HUES48 (cell line): ENCODE measurements around the gene SPOCK2.

Source experiments
- H3K27ac ChIP-seq: one replicate; pipeline ENCODE4 v1.7.0; 2013; ENCODE audit warnings: low read depth, low read length, inconsistent platforms
- H3K27me3 ChIP-seq: 2 replicates; pipeline ENCODE4 v1.6.1; 2013; ENCODE audit warnings: mild to moderate bottlenecking, low read length; ENCODE audit not compliant: control insufficient read depth, insufficient read depth
- H3K36me3 ChIP-seq: 2 replicates; pipeline ENCODE4 v1.6.1; 2013; ENCODE audit warnings: low read length; ENCODE audit not compliant: control insufficient read depth, insufficient read depth
- H3K4me1 ChIP-seq: 2 replicates; pipeline ENCODE4 v1.6.1; 2013; ENCODE audit warnings: mild to moderate bottlenecking, low read length; ENCODE audit not compliant: control insufficient read depth, insufficient read depth
- H3K4me3 ChIP-seq: 2 replicates; pipeline ENCODE4 v1.5.1; 2013; ENCODE audit warnings: mild to moderate bottlenecking, low read depth, low read length
- H3K9ac ChIP-seq: 2 replicates; pipeline ENCODE4 v1.6.1; 2013; ENCODE audit warnings: mild to moderate bottlenecking, low read depth, low read length, moderate library complexity
- H3K9me3 ChIP-seq: 2 replicates; pipeline ENCODE4 v1.6.1; 2013; ENCODE audit warnings: low read length; ENCODE audit not compliant: control insufficient read depth, insufficient read depth

Gene SPOCK2

DNA sequence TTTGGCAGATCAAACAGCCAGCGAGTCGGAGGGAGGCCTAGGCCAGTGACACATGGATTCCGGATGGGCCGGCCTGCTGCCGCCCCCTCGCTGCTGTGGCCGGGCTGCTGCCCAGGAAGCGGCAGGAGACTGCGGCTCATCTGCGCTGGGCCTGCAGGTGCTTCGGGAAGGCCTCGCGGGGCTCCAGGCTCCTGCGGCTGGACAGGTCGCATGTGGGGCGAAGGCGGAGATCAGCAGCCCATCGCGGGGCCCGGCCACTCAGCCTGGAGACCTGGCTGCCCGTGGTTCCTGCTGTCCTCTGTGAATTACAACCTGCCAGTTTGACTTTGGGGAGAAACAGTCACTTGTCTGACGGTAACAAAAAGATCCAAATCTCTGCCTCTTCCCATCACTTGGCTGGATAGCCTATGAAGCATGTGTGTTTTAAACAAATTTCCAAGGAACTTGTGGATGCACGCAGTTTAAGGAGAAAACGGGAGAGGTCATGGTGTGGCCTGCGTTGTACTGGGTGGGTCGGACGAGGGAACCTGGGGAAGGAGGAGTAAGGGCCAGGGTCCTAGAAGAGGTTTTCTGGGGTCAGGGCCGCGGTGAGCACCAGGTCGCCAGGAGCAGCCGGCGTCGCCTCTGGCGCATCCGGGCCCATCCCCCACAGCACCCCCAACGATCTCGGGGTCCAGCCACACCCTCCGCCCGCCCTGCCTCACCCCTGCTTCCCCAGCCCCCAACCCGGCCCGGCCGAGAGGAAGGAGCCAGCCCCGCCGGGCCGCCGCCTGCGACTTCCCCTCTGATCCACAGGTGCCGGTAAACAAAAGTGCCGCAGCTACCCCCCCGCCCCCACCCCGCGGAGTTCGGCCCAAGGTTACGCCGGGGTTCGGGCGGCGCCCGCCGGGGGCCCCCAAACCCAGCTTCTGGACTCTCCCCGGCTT, 1.6 kb downstream of the SPOCK2 start:
- peak overlapping the region; percentile 56 for H3K4me3 ChIP-seq
- peaks cover 19% of the 10 kb centered on the region for H3K4me1 ChIP-seq
- no peak overlapping the region for H3K27ac ChIP-seq
- no peaks in the 10 kb centered on the region for H3K36me3 ChIP-seq
- H3K9ac ChIP-seq, result no peak overlapping the region
- no peaks in the 10 kb centered on the region for H3K9me3 ChIP-seq
- H3K27me3 ChIP-seq, result peaks cover 59% of the 10 kb centered on the region

DNA sequence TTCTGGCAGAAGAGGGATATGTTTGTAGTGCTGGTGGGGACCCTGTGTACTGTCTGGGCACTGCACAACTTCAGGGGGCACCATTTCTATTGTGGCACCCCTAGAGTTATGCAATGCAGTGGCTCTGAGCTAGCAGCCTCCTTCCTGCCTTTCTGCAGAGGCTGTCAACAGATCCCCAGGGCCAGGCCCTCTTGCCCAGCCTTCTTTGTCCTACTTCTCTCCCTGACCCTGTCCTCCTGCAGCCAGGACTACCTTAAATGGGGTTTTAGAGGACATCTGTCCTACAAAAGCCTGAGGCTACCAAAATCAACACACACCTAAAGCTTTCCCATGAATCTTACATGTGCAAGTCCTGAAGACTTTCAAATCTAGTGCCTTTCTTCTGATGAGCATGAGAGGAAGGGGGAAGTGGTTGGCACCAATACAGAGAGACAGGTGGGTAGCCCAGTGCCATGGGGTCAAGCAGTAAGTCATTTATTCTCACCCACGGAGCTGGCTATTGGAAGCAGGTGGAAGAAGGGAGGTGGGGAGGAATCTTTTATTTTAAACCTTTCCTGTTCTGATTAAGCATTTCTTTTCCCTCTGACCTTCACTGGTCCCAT, 2.4 kb downstream of the SPOCK2 start:
- H3K27ac ChIP-seq, result no peak overlapping the region
- H3K4me3 ChIP-seq, result no peak overlapping the region
- peaks cover 59% of the 10 kb centered on the region for H3K27me3 ChIP-seq

DNA sequence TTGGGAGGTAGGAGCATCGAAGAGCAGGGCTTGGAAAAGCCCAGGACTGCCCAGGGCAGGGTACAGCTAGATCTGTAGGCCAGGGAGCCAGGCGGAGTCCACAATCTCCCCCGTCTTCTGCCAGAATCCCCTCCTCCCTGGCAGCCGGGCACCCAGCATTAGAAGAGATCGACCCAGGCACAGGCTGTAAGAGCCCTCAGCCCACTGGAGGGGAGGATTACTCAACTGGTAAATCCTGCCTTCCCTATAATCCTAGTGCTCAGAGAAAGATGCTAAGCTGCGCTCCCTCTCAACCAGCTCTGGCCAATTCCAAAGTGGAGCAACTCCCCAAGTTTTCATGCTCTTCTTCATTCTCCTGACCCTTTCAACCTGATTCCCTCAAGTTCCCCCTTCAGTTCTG, 3.2 kb downstream of the SPOCK2 start:
- no peaks in the 10 kb centered on the region for H3K9me3 ChIP-seq
- H3K4me1 ChIP-seq, result peaks cover 19% of the 10 kb centered on the region
- no peak overlapping the region for H3K4me3 ChIP-seq
- peaks cover 55% of the 10 kb centered on the region for H3K27me3 ChIP-seq
- H3K9ac ChIP-seq, result no peak overlapping the region
- no peak overlapping the region for H3K27ac ChIP-seq
- no peaks in the 10 kb centered on the region for H3K36me3 ChIP-seq

More for the DNA sequence above, 2.4 kb downstream of the SPOCK2 start:
- Histone ChIP-seq H3K9ac (no peak overlapping the region), H3K36me3 (no peaks in the 10 kb centered on the region), H3K4me1 (peaks cover 19% of the 10 kb centered on the region), H3K9me3 (no peaks in the 10 kb centered on the region)

DNA sequence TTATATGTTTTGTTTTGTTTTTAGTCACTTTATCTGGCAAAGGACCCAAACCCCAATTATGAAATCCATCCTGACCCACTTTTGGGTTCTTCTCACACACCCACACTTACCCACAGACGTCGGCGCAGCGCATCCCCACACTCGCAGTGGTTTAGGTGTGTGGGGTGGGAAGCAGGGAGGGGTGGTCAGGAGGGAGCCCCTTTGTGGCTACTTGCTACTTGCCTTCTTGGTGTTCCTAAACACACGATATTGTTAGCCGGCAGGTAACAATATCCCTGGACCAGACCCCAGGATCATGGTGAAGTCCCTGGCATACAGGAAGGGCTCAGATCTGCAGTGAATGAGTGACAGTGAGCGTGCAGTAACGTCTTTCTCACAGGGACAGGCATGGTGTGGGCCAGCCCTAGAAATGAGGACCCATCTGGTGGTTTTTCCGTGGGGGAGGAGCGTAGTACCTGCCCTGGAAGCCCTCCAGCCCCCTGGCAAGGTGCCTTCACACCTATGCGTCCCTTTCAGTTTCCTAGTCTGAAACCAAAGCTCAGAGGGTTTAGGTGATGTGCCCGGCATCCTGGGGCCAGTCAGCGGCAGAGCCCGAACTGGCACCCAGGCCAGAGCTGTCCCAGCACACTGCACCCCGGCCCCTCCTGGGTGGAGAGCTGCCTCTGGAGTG, 4.4 kb downstream of the SPOCK2 start:
- H3K9me3 ChIP-seq, result no peaks in the 10 kb centered on the region
- H3K36me3 ChIP-seq, result no peaks in the 10 kb centered on the region
- peaks cover 12% of the 10 kb centered on the region for H3K4me1 ChIP-seq
- no peak overlapping the region for H3K9ac ChIP-seq
- H3K27ac ChIP-seq, result no peak overlapping the region
- peaks cover 44% of the 10 kb centered on the region for H3K27me3 ChIP-seq
- H3K4me3 ChIP-seq, result no peak overlapping the region

- Histone ChIP-seq H3K27ac (no peak overlapping the region), H3K4me1 (peaks cover 4% of the 10 kb centered on the region), H3K36me3 (no peaks in the 10 kb centered on the region), H3K27me3 (peaks cover 36% of the 10 kb centered on the region), H3K4me3 (no peak overlapping the region), H3K9me3 (no peaks in the 10 kb centered on the region), H3K9ac (no peak overlapping the region)
Observed at GRCh38 chr10:72082856-72083789, 5.2 kb downstream of the SPOCK2 start.

- H3K36me3 ChIP-seq, result no peaks in the 10 kb centered on the region
- peaks cover 4% of the 10 kb centered on the region for H3K4me1 ChIP-seq
- no peaks in the 10 kb centered on the region for H3K9me3 ChIP-seq
- no peak overlapping the region for H3K9ac ChIP-seq
- H3K27me3 ChIP-seq, result peaks cover 25% of the 10 kb centered on the region
- no peak overlapping the region for H3K27ac ChIP-seq
- H3K4me3 ChIP-seq, result no peak overlapping the region
Observed at GRCh38 chr10:72081772-72082590, 6.4 kb downstream of the SPOCK2 start.

- Histone ChIP-seq H3K9me3 (no peaks in the 10 kb centered on the region), H3K27ac (no peak overlapping the region), H3K4me1 (no peaks in the 10 kb centered on the region), H3K27me3 (peaks cover 17% of the 10 kb centered on the region), H3K36me3 (no peaks in the 10 kb centered on the region), H3K9ac (no peak overlapping the region), H3K4me3 (no peak overlapping the region)
Observed at GRCh38 chr10:72081210-72081609, 7.1 kb downstream of the SPOCK2 start.

GRCh38 chr10:72080042-72080975, 8.0 kb downstream of the SPOCK2 start:
- H3K9ac ChIP-seq, result no peak overlapping the region
- no peaks in the 10 kb centered on the region for H3K36me3 ChIP-seq
- H3K9me3 ChIP-seq, result no peaks in the 10 kb centered on the region
- H3K27ac ChIP-seq, result no peak overlapping the region
- no peak overlapping the region for H3K4me3 ChIP-seq
- H3K27me3 ChIP-seq, result peaks cover 8% of the 10 kb centered on the region
- no peaks in the 10 kb centered on the region for H3K4me1 ChIP-seq

GRCh38 chr10:72079356-72079755, 9.0 kb downstream of the SPOCK2 start:
- H3K27ac ChIP-seq, result no peak overlapping the region
- H3K4me3 ChIP-seq, result no peak overlapping the region
- H3K9ac ChIP-seq, result no peak overlapping the region
- H3K4me1 ChIP-seq, result no peaks in the 10 kb centered on the region
- H3K9me3 ChIP-seq, result no peaks in the 10 kb centered on the region
- H3K36me3 ChIP-seq, result no peaks in the 10 kb centered on the region
- H3K27me3 ChIP-seq, result no peaks in the 10 kb centered on the region; the same call in 1 of the 2 replicates
